OCI-LY7 (cell line): ENCODE results near the gene PLCXD3. TPM values are rescaled to one million over a fixed set of nuclear protein-coding genes. Genes with fewer than 3 reads are reported as not detected.
"Not testable (repeated sequence)": the region's sequence is repeated elsewhere in the genome, so short reads cannot be mapped to it uniquely, and the experiment has no call there.

ENCODE experiments used
- BruUV-seq: library from RNA; stranded (reverse); fragments of 400-500 nt; replicated peaks from 2 replicates; lab custom pipeline; 2021; lab: Mats Ljungman, UMichigan
- CTCF ChIA-PET: fragments of 300-600 bp; sonication (Branson Sonifier 250); formaldehyde crosslinking; loops from one replicate; lab custom pipeline; 2022; ENCODE audit warnings: antibody characterized with exemption; ENCODE audit not compliant: unreplicated experiment; lab: Charles Lee
- POLR2A ChIA-PET: fragments of 300-600 bp; sonication (Branson Sonifier 250); formaldehyde crosslinking; loops from one replicate; lab custom pipeline; 2022; ENCODE audit warnings: antibody characterized with exemption; lab: Charles Lee
- DNase-seq: peaks from one replicate; pipeline ENCODE4 v3.0.0-alpha.2; 2015; ENCODE audit warnings: low spot score
- H2AFZ ChIP-seq: fragments of 200-600 bp; sonication (generic), shearing (Covaris generic); 2 replicates; pipeline ENCODE4 v1.6.1; 2014; ENCODE audit warnings: mild to moderate bottlenecking, antibody characterized with exemption, low read length, moderate library complexity
- H3K27ac ChIP-seq: fragments of 200-600 bp; sonication (generic); 2 replicates; pipeline ENCODE4 v1.5.1; 2014; ENCODE audit warnings: mixed run types, low read depth, mild to moderate bottlenecking, moderate library complexity, low read length, inconsistent platforms; ENCODE audit not compliant: poor library complexity, severe bottlenecking
- H3K36me3 ChIP-seq: fragments of 200-600 bp; sonication (generic); 2 replicates; pipeline ENCODE4 v1.6.1; 2014; ENCODE audit warnings: mild to moderate bottlenecking, antibody characterized with exemption, low read length, moderate library complexity, mixed read lengths; ENCODE audit not compliant: insufficient read depth
- H3K4me1 ChIP-seq: fragments of 200-600 bp; sonication (generic); 2 replicates; pipeline ENCODE4 v1.5.1; 2014; ENCODE audit warnings: mild to moderate bottlenecking, low read length; ENCODE audit not compliant: insufficient read depth, poor library complexity, severe bottlenecking
- H3K4me2 ChIP-seq: fragments of 200-600 bp; sonication (generic); 2 replicates; pipeline ENCODE4 v1.6.1; 2014; ENCODE audit warnings: mild to moderate bottlenecking, low read length
- H3K4me3 ChIP-seq: fragments of 200-600 bp; sonication (generic); 2 replicates; pipeline ENCODE4 v1.5.1; 2014; ENCODE audit warnings: mild to moderate bottlenecking, low read depth, low read length; ENCODE audit not compliant: poor library complexity, severe bottlenecking
- H3K79me2 ChIP-seq: fragments of 200-600 bp; sonication (generic); 2 replicates; pipeline ENCODE4 v1.6.1; 2016; ENCODE audit warnings: low read depth, mild to moderate bottlenecking, low read length, moderate library complexity, mixed read lengths; ENCODE audit not compliant: insufficient read depth
- H3K9me2 ChIP-seq: fragments of 200-600 bp; sonication (generic); 2 replicates; pipeline ENCODE4 v1.6.1; 2016; ENCODE audit warnings: mild to moderate bottlenecking, low read length, mixed read lengths; ENCODE audit not compliant: insufficient read depth
- H3K9me3 ChIP-seq: fragments of 200-600 bp; sonication (generic); 2 replicates; pipeline ENCODE4 v1.6.1; 2014; ENCODE audit warnings: mild to moderate bottlenecking, mixed run types, low read length, mixed read lengths
- H4K20me1 ChIP-seq: fragments of 200-600 bp; sonication (generic); 2 replicates; pipeline ENCODE4 v1.6.1; 2014; ENCODE audit warnings: mild to moderate bottlenecking, antibody characterized with exemption, low read length, moderate library complexity, mixed read lengths; ENCODE audit not compliant: insufficient read depth
- CTCF ChIP-seq: fragments of 200-600 bp; sonication (generic); conservative IDR thresholded peaks from 2 replicates; pipeline ENCODE4 v1.5.1; 2014; ENCODE audit warnings: mild to moderate bottlenecking, antibody characterized with exemption, low read length, moderate library complexity, mixed read lengths
- EZH2phosphoT487 ChIP-seq: fragments of 200-600 bp; sonication (generic); IDR thresholded peaks from 2 replicates; pipeline ENCODE4 v1.6.1; 2018; ENCODE audit warnings: low read depth, borderline replicate concordance, mild to moderate bottlenecking, mixed run types, antibody characterized with exemption, low read length, moderate library complexity, mixed read lengths
- intact Hi-C: fragments of 100-400 bp; cut with micrococcal nuclease; formaldehyde crosslinking; loops from one replicate; pipeline ENCODE4 v1.10.0; 2022; ENCODE audit not compliant: unreplicated experiment
- total RNA-seq, 2 experiments: library from RNA; depleted of rRNA in 1 of 2; stranded (reverse); fragments of >200 nt in 1 of 2; shearing (Covaris generic) in 1 of 2; gene quantifications; 2 replicates each; pipeline ENCODE4 v1.2.3, GENCODE V29; 2014 to 2022

Gene PLCXD3
- total RNA-seq, 2 experiments from 2014 or later: not detected

DNA sequence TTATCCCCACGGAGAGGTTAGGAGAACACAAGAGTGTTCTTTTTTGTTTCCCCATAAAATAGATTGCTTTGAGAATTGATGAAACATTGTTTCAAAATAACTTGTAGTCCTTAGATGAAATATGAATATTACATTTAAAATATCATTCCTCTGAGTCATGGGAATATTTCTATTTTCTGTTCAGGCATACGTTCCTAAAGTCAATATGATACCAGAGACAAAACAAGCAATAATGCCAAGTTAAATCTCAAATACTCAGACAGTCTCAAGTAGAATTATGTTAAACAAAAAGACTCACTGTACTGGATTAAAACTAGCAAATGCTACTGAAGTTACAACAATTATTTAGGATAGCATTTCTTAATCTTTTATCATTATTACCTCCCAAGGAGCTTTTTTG is 185.3 kb downstream of the PLCXD3 start:
- no peaks in the 10 kb centered on the region; the same call in 1 of the 2 replicates for H3K9me2 ChIP-seq
- H3K4me2 ChIP-seq: no peak overlapping the region
- no peaks in the 10 kb centered on the region for H3K9me3 ChIP-seq
- POLR2A ChIA-PET: no interaction called here
- no peak for DNase-seq
- no peak overlapping the region for H2AFZ ChIP-seq
- TF ChIP-seq CTCF: no peak
- no peak for TF ChIP-seq EZH2phosphoT487
- CTCF ChIA-PET: no interaction called here
- H3K4me1 ChIP-seq: no peaks in the 10 kb centered on the region
- no peaks in the 10 kb centered on the region for H3K79me2 ChIP-seq
- no peaks in the 10 kb centered on the region for H4K20me1 ChIP-seq
- H3K4me3 ChIP-seq: no peak overlapping the region
- H3K36me3 ChIP-seq: no peaks in the 10 kb centered on the region
- no TSS peak for BruUV-seq
- intact Hi-C loops: no loop called here
- no peak overlapping the region for H3K27ac ChIP-seq

GRCh38 chr5:41322826-41323225 is 187.6 kb downstream of the PLCXD3 start:
- POLR2A ChIA-PET: interaction anchor here (0.6 kb wide), 1 partner anchor 369 kb away, joined by 3 read pairs; no protein-coding TSS in a partner anchor
- H4K20me1 ChIP-seq, H3K4me3 ChIP-seq, H3K4me1 ChIP-seq, BruUV-seq, H3K27ac ChIP-seq, intact Hi-C loops, H2AFZ ChIP-seq, CTCF ChIA-PET, H3K4me2 ChIP-seq, H3K36me3 ChIP-seq, H3K9me2 ChIP-seq, DNase-seq, H3K79me2 ChIP-seq, H3K9me3 ChIP-seq: not testable (repeated sequence)

- Histone ChIP-seq H3K36me3 (no peaks in the 10 kb centered on the region), H3K4me2 (no peak overlapping the region), H3K9me3 (no peaks in the 10 kb centered on the region), H3K4me1 (no peaks in the 10 kb centered on the region), H3K27ac (no peak overlapping the region), H3K79me2 (no peaks in the 10 kb centered on the region), H4K20me1 (no peaks in the 10 kb centered on the region), H3K4me3 (no peak overlapping the region), H2AFZ (no peak overlapping the region), H3K9me2 (no peaks in the 10 kb centered on the region)
- ChIA-PET CTCF (no interaction called here), POLR2A (no interaction called here)
- intact Hi-C loops: no loop called here
- TF ChIP-seq EZH2phosphoT487: no peak
- TF ChIP-seq CTCF: no peak
- DNase-seq: no peak
- BruUV-seq: no TSS peak
These were observed 197.8 kb downstream of the PLCXD3 start for GRCh38 chr5:41312478-41313060.
